PFSK-1 (cell line): ENCODE results near the gene TTN.

ENCODE experiments used
- FOXP2 ChIP-seq: optimal IDR thresholded peaks from 2 replicates; pipeline ENCODE3; 2011; ENCODE audit warnings: borderline replicate concordance, control low read depth, inconsistent platforms; ENCODE audit not compliant: insufficient read depth; ENCODE audit errors: extremely low read length, extremely low read depth
- POLR2AphosphoS5 ChIP-seq: IDR thresholded peaks from 2 replicates; pipeline ENCODE4 v1.6.1; 2012; ENCODE audit warnings: low read depth, mild to moderate bottlenecking, control low read depth, low read length, moderate library complexity
- REST ChIP-seq, 2 experiments: IDR thresholded peaks; 2 replicates each; pipeline versions ENCODE4 v1.6.1 to v1.8.0; 2011 to 2012; ENCODE audit warnings: low read depth in 2 of 2, low read length in 2 of 2, control low read depth in 1 of 2, inconsistent platforms in 1 of 2, mild to moderate bottlenecking in 1 of 2, moderate library complexity in 1 of 2; ENCODE audit not compliant: insufficient read depth in 1 of 2
- SIN3A ChIP-seq: IDR thresholded peaks from 2 replicates; pipeline ENCODE4 v1.6.1; 2012; ENCODE audit warnings: mild to moderate bottlenecking, low read length, moderate library complexity, borderline replicate concordance; ENCODE audit not compliant: insufficient read depth
- TAF1 ChIP-seq: IDR thresholded peaks from 2 replicates; pipeline ENCODE4 v1.6.1; 2012; ENCODE audit warnings: low read length, control low read depth, borderline replicate concordance; ENCODE audit not compliant: insufficient read depth

- TF ChIP-seq SIN3A (no peak), POLR2AphosphoS5 (no peak), REST (IDR thresholded peaks at IDR 0.05; ENCODE audit: insufficient read depth in 1 of 2, low read depth in 2 of 2, low read length in 2 of 2) (no peak), TAF1 (no peak), FOXP2 (no peak)
These were observed 329.6 kb downstream of the TTN start for GRCh38 chr2:178477443-178478129.
